HG03280 (cell line): ENCODE measurements around the gene C1orf21.

Experiments
- ATAC-seq: cut with Tn5 transposase; IDR thresholded peaks from one replicate; pipeline ENCODE4 v1.9.1; 2021; ENCODE audit warnings: mild to moderate bottlenecking, moderate library complexity; ENCODE audit not compliant: unreplicated experiment

C1orf21 gene

GRCh38 chr1:184443201-184443600, 56.4 kb downstream of the C1orf21 start:
- ATAC-seq = no peak

- ATAC-seq = no peak
These were observed 56.8 kb downstream of the C1orf21 start for GRCh38 chr1:184443624-184444023.

- no peak for ATAC-seq
These were observed 59.2 kb downstream of the C1orf21 start for GRCh38 chr1:184445997-184446396.

- ATAC-seq = no peak
These were observed 60.9 kb downstream of the C1orf21 start for GRCh38 chr1:184447651-184448185.

GRCh38 chr1:184449916-184450315, 63.1 kb downstream of the C1orf21 start:
- no peak for ATAC-seq

- ATAC-seq = no peak
These were observed 69.0 kb downstream of the C1orf21 start for GRCh38 chr1:184455786-184456185.

GRCh38 chr1:184456189-184456588, 69.4 kb downstream of the C1orf21 start:
- ATAC-seq = no peak

- no peak for ATAC-seq
These were observed 70.7 kb downstream of the C1orf21 start for GRCh38 chr1:184457500-184457899.

GRCh38 chr1:184461321-184461720, 74.5 kb downstream of the C1orf21 start:
- ATAC-seq = no peak

GRCh38 chr1:184462155-184462554, 75.3 kb downstream of the C1orf21 start:
- no peak for ATAC-seq

- ATAC-seq = no peak
These were observed 76.2 kb downstream of the C1orf21 start for GRCh38 chr1:184462990-184463389.

- ATAC-seq = no peak
These were observed 76.9 kb downstream of the C1orf21 start for GRCh38 chr1:184463680-184464079.

GRCh38 chr1:184464757-184465156, 77.9 kb downstream of the C1orf21 start:
- no peak for ATAC-seq

- ATAC-seq = no peak
These were observed 78.8 kb downstream of the C1orf21 start for GRCh38 chr1:184465489-184466146.

- no peak for ATAC-seq
These were observed 80.5 kb downstream of the C1orf21 start for GRCh38 chr1:184467295-184467694.

- ATAC-seq = no peak
These were observed 82.6 kb downstream of the C1orf21 start for GRCh38 chr1:184469396-184469795.

GRCh38 chr1:184471686-184472085, 84.9 kb downstream of the C1orf21 start:
- no peak for ATAC-seq

- ATAC-seq = no peak
These were observed 85.3 kb downstream of the C1orf21 start for GRCh38 chr1:184472136-184472535.

GRCh38 chr1:184473176-184473966, 86.5 kb downstream of the C1orf21 start:
- no peak for ATAC-seq

GRCh38 chr1:184476187-184476586, 89.4 kb downstream of the C1orf21 start:
- no peak for ATAC-seq

- no peak for ATAC-seq
These were observed 92.8 kb downstream of the C1orf21 start for GRCh38 chr1:184479435-184480167.
